SW 1271 (cell line): ENCODE measurements around the gene CCDC188.

Experiments
- DNase-seq, 2 experiments: peaks; one replicate each; lab custom pipeline; 2025; lab: John Stamatoyannopoulos, UW

CCDC188 gene

GRCh38 chr22:20105456-20106204, 45.2 kb downstream of the CCDC188 start:
- no peak for DNase-seq

- no peak for DNase-seq
Measured at GRCh38 chr22:20102203-20102780, 48.6 kb downstream of the CCDC188 start.

- no peak for DNase-seq
Measured at GRCh38 chr22:20101638-20102037, 49.2 kb downstream of the CCDC188 start.

- DNase-seq: no peak
Measured at GRCh38 chr22:20099099-20099711, 51.6 kb downstream of the CCDC188 start.
